Natural killer cell treated with Interleukin-12 subunit alpha and Interleukin-12 subunit beta and Interleukin-15 and Interleukin-18, amount 100 ng/mL, for 72 hours (primary cell): ENCODE data around the gene ST3GAL3. TPM values are rescaled to one million over a fixed set of nuclear protein-coding genes. Genes with fewer than 3 reads are reported as not detected.
"Not testable (repeated sequence)": the region's sequence is repeated elsewhere in the genome, so short reads cannot be mapped to it uniquely, and the experiment has no call there.

Experiments
- ATAC-seq, 2 donors: fragments of 150-1000 bp; cut with Tn5 transposase in 1 of 2; sonication (Bioruptor Pico), chemical (Tn5 transposase) in 1 of 2; 2 replicates each; pipeline ENCODE4 v1.10.0; 2021
- DNase-seq: peaks from one replicate; pipeline ENCODE4 v3.0.0; 2022; ENCODE audit warnings: low spot score
- H3K27ac Mint-ChIP-seq, 2 donors: 1 replicate in 1 of 2; 2 replicates in 1 of 2; pipeline ENCODE4 v1.8.0; 2022; ENCODE audit warnings: mixed read lengths in 2 of 2, mild to moderate bottlenecking in 1 of 2, moderate library complexity in 1 of 2
- H3K27me3 Mint-ChIP-seq, 2 donors: 1 replicate in 1 of 2; 2 replicates in 1 of 2; pipeline ENCODE4 v1.8.0; 2022; ENCODE audit warnings: mixed read lengths in 2 of 2
- H3K36me3 Mint-ChIP-seq: one replicate; pipeline ENCODE4 v1.8.0; 2022; ENCODE audit warnings: mixed read lengths
- H3K4me1 Mint-ChIP-seq, 2 donors: 1 replicate in 1 of 2; 2 replicates in 1 of 2; pipeline ENCODE4 v1.8.0; 2022; ENCODE audit warnings: low read depth in 2 of 2, mixed read lengths in 2 of 2, mild to moderate bottlenecking in 1 of 2
- H3K4me3 Mint-ChIP-seq: one replicate; pipeline ENCODE4 v1.8.0; 2022; ENCODE audit warnings: mixed read lengths
- H3K9me3 Mint-ChIP-seq: 2 replicates; pipeline ENCODE4 v1.8.0; 2022; ENCODE audit warnings: mixed read lengths
- total RNA-seq, 2 donors: library from RNA; stranded (reverse); gene quantifications; one replicate each; pipeline ENCODE4 v1.2.3, GENCODE V29; 2022

ST3GAL3 gene
- total RNA-seq, 2 donors from 2014 or later, result 20.7 to 49.4 TPM

- no peak for DNase-seq
- Mint-ChIP-seq H3K9me3 (no peaks in the 10 kb centered on the region), H3K36me3 (peaks cover 12% of the 10 kb centered on the region), H3K4me1 (peaks cover 16 to 27% of the 10 kb centered on the region in 2 donors), H3K27me3 (no peaks in the 10 kb centered on the region), H3K4me3 (peak overlapping the region; percentile 57), H3K27ac (peak overlapping the region; percentile 20 to 42)
- no peak for ATAC-seq
Observed at GRCh38 chr1:43711049-43711448, 3.7 kb downstream of the ST3GAL3 start.

GRCh38 chr1:43711524-43712386 lies 4.4 kb downstream of the ST3GAL3 start:
- ATAC-seq (no peak), DNase-seq (no peak)
- peaks cover 9 to 20% of the 10 kb centered on the region in 2 donors for H3K4me1 Mint-ChIP-seq
- peak overlapping the region; percentile 57 for H3K4me3 Mint-ChIP-seq
- H3K9me3 Mint-ChIP-seq, result no peaks in the 10 kb centered on the region
- H3K36me3 Mint-ChIP-seq, result peaks cover 12% of the 10 kb centered on the region
- peak overlapping the region; percentile 11 to 42 for H3K27ac Mint-ChIP-seq
- H3K27me3 Mint-ChIP-seq, result no peaks in the 10 kb centered on the region

- Mint-ChIP-seq H3K4me3 (no peak overlapping the region), H3K27me3 (no peaks in the 10 kb centered on the region), H3K36me3 (no peaks in the 10 kb centered on the region), H3K27ac (no peak overlapping the region), H3K4me1 (no peaks in the 10 kb centered on the region), H3K9me3 (no peaks in the 10 kb centered on the region)
- DNase-seq (no peak), ATAC-seq (no peak)
Observed at GRCh38 chr1:43716559-43717281, 9.4 kb downstream of the ST3GAL3 start.

- no peak for DNase-seq
- ATAC-seq, result no peak
- Mint-ChIP-seq H3K36me3 (no peaks in the 10 kb centered on the region), H3K4me1 (peaks cover 4 to 8% of the 10 kb centered on the region in 2 donors), H3K4me3 (no peak overlapping the region), H3K27me3 (no peaks in the 10 kb centered on the region), H3K27ac (peak overlapping the region in 1 of 2 donors; percentile 35), H3K9me3 (no peaks in the 10 kb centered on the region)
Observed at GRCh38 chr1:43719063-43719462, 11.7 kb downstream of the ST3GAL3 start.

GRCh38 chr1:43719670-43720419 lies 12.5 kb downstream of the ST3GAL3 start:
- not testable (repeated sequence) for DNase-seq, H3K36me3 Mint-ChIP-seq, H3K4me1 Mint-ChIP-seq, ATAC-seq, H3K9me3 Mint-ChIP-seq, H3K27ac Mint-ChIP-seq, H3K27me3 Mint-ChIP-seq, H3K4me3 Mint-ChIP-seq

- H3K4me3 Mint-ChIP-seq, result no peak overlapping the region
- no peaks in the 10 kb centered on the region for H3K9me3 Mint-ChIP-seq
- H3K4me1 Mint-ChIP-seq, result peaks cover 7 to 8% of the 10 kb centered on the region in 2 donors
- H3K27ac Mint-ChIP-seq, result no peak overlapping the region
- no peaks in the 10 kb centered on the region for H3K36me3 Mint-ChIP-seq
- ATAC-seq, result no peak
- DNase-seq, result no peak
- no peaks in the 10 kb centered on the region for H3K27me3 Mint-ChIP-seq
Observed at GRCh38 chr1:43722810-43723209, 15.5 kb downstream of the ST3GAL3 start.

GRCh38 chr1:43729816-43730463 lies 22.6 kb downstream of the ST3GAL3 start:
- no peaks in the 10 kb centered on the region for H3K27me3 Mint-ChIP-seq

GRCh38 chr1:43731867-43732531 lies 24.7 kb downstream of the ST3GAL3 start:
- no peak for ATAC-seq

More at GRCh38 chr1:43729816-43730463, 22.6 kb downstream of the ST3GAL3 start:
- Mint-ChIP-seq H3K4me1 (no peaks in the 10 kb centered on the region), H3K36me3 (no peaks in the 10 kb centered on the region), H3K9me3 (no peaks in the 10 kb centered on the region), H3K4me3 (no peak overlapping the region), H3K27ac (no peak overlapping the region)
- no peak for ATAC-seq
- no peak for DNase-seq

GRCh38 chr1:43736819-43737218 lies 29.5 kb downstream of the ST3GAL3 start:
- H3K4me3 Mint-ChIP-seq, result no peak overlapping the region
- H3K4me1 Mint-ChIP-seq, result no peaks in the 10 kb centered on the region
- H3K9me3 Mint-ChIP-seq, result no peaks in the 10 kb centered on the region
- H3K27ac Mint-ChIP-seq, result no peak overlapping the region
- DNase-seq, result no peak
- H3K36me3 Mint-ChIP-seq, result no peaks in the 10 kb centered on the region
- no peaks in the 10 kb centered on the region for H3K27me3 Mint-ChIP-seq
- ATAC-seq, result no peak

More at GRCh38 chr1:43731867-43732531, 24.7 kb downstream of the ST3GAL3 start:
- H3K9me3 Mint-ChIP-seq, result no peaks in the 10 kb centered on the region
- no peaks in the 10 kb centered on the region for H3K36me3 Mint-ChIP-seq
- no peaks in the 10 kb centered on the region for H3K4me1 Mint-ChIP-seq
- H3K27me3 Mint-ChIP-seq, result no peaks in the 10 kb centered on the region
- H3K27ac Mint-ChIP-seq, result no peak overlapping the region
- H3K4me3 Mint-ChIP-seq, result no peak overlapping the region
- DNase-seq, result no peak

- peaks cover 0 to 3% of the 10 kb centered on the region in 2 donors for H3K4me1 Mint-ChIP-seq
- H3K27ac Mint-ChIP-seq, result no peak overlapping the region
- H3K36me3 Mint-ChIP-seq, result no peaks in the 10 kb centered on the region
- H3K27me3 Mint-ChIP-seq, result no peaks in the 10 kb centered on the region
- no peaks in the 10 kb centered on the region for H3K9me3 Mint-ChIP-seq
- H3K4me3 Mint-ChIP-seq, result no peak overlapping the region
- ATAC-seq (no peak), DNase-seq (no peak)
Observed at GRCh38 chr1:43742026-43742425, 34.7 kb downstream of the ST3GAL3 start.

- Mint-ChIP-seq H3K36me3 (no peaks in the 10 kb centered on the region), H3K9me3 (no peaks in the 10 kb centered on the region), H3K27ac (no peak overlapping the region), H3K4me1 (peaks cover 0 to 3% of the 10 kb centered on the region in 2 donors), H3K27me3 (no peaks in the 10 kb centered on the region), H3K4me3 (no peak overlapping the region)
- DNase-seq (no peak), ATAC-seq (no peak)
Observed at GRCh38 chr1:43743206-43743605, 35.9 kb downstream of the ST3GAL3 start.

GRCh38 chr1:43747736-43748135 lies 40.4 kb downstream of the ST3GAL3 start:
- ATAC-seq (no peak), DNase-seq (no peak)
- H3K36me3 Mint-ChIP-seq, result no peaks in the 10 kb centered on the region
- no peaks in the 10 kb centered on the region for H3K27me3 Mint-ChIP-seq
- no peaks in the 10 kb centered on the region for H3K9me3 Mint-ChIP-seq
- H3K27ac Mint-ChIP-seq, result no peak overlapping the region
- no peak overlapping the region for H3K4me3 Mint-ChIP-seq
- H3K4me1 Mint-ChIP-seq, result peaks cover 0 to 3% of the 10 kb centered on the region in 2 donors

- H3K4me1 Mint-ChIP-seq, result peaks cover 0 to 3% of the 10 kb centered on the region in 2 donors
- no peak overlapping the region for H3K27ac Mint-ChIP-seq
- ATAC-seq, result no peak
- no peaks in the 10 kb centered on the region for H3K36me3 Mint-ChIP-seq
- DNase-seq, result no peak
- no peaks in the 10 kb centered on the region for H3K27me3 Mint-ChIP-seq
- no peak overlapping the region for H3K4me3 Mint-ChIP-seq
- H3K9me3 Mint-ChIP-seq, result no peaks in the 10 kb centered on the region
Observed at GRCh38 chr1:43750083-43750482, 42.7 kb downstream of the ST3GAL3 start.
